Measurements from ENCODE around the gene C11orf21. TPM values are rescaled to one million over a fixed set of nuclear protein-coding genes. Genes with fewer than 3 reads are reported as not detected.

C11orf21 gene
- polyA plus RNA-seq, 1 of the 3 experiments (the other 2 are of a cell fraction) = 0.03 TPM

DNA sequence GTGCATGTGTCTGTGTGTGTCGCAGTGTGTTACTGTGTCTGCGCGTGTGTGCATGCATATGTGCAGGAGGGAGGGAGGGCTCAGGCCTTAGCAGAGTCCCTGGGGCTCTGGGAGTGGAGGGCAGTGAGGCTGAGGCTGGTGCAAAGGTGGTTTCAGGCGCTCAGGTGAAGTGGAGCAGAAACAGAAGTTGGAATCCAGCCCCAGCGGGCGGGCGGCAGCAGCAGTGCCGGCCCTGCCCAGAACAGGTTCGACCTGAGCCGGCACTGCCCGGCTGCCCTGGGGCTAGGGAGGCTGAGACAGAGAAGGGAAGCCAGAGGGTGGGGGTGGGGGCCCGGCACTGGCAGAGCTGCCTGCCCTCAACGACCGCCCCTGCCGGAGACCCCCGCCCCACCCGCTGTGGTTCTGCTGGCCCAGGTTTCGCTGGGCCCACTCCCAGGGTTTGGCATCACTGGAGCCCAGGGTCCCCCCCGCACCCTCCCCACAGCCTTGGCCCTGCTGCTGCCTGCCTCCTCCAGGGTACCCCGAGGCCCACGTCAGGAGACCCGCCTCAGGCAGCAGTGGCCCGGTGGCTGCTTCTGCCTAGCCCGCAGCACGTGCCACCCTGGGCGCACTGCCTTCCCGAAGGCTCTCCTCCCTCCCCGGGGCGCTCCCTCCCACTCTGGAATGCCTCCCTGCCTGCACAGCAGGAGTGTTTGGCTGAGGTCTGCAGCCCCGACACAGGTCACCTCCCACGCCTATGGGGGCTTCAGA, 44.6 kb downstream of the C11orf21 start:
- CTCF ChIA-PET = no interaction called here
- WGBS (ENCODE audit: low lambda C conversion rate) = 77% methylated on average over 20 of the region's 31 CpGs

GRCh38 chr11:2256293-2256913, 45.3 kb downstream of the C11orf21 start:
- no peaks in the 10 kb centered on the region for H3K79me2 ChIP-seq (ENCODE audit: insufficient read depth)
- no peak overlapping the region for H2AFZ ChIP-seq (ENCODE audit: low read depth)
- H3K4me1 ChIP-seq (ENCODE audit: control insufficient read depth in 1 of 2, insufficient read depth in 2 of 2, low read depth in 1 of 2, low read length in 1 of 2) = no peaks in the 10 kb centered on the region
- no peaks in the 10 kb centered on the region for H3K9me3 ChIP-seq
- TF ChIP-seq CHD2 (IDR thresholded peaks at IDR 0.05; ENCODE audit: low read length, partially characterized antibody) (no peak), ELF1 (IDR thresholded peaks at IDR 0.05) (no peak), GABPA (IDR thresholded peaks at IDR 0.05; ENCODE audit: low read depth) (no peak), MAX (IDR thresholded peaks at IDR 0.05; ENCODE audit: low read depth) (no peak)
- TF ChIP-seq, protein P1, sequence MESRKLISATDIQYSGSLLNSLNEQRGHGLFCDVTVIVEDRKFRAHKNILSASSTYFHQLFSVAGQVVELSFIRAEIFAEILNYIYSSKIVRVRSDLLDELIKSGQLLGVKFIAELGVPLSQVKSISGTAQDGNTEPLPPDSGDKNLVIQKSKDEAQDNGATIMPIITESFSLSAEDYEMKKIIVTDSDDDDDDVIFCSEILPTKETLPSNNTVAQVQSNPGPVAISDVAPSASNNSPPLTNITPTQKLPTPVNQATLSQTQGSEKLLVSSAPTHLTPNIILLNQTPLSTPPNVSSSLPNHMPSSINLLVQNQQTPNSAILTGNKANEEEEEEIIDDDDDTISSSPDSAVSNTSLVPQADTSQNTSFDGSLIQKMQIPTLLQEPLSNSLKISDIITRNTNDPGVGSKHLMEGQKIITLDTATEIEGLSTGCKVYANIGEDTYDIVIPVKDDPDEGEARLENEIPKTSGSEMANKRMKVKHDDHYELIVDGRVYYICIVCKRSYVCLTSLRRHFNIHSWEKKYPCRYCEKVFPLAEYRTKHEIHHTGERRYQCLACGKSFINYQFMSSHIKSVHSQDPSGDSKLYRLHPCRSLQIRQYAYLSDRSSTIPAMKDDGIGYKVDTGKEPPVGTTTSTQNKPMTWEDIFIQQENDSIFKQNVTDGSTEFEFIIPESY (IDR thresholded peaks at IDR 0.05; ENCODE audit: borderline replicate concordance, low read depth) = no peak
- H4K20me1 ChIP-seq (ENCODE audit: insufficient read depth) = no peaks in the 10 kb centered on the region
- no peaks in the 10 kb centered on the region for H3K9me2 ChIP-seq
- POLR2A ChIA-PET = no interaction called here
- H3F3A ChIP-seq (replicated peaks; ENCODE audit: insufficient read depth) = no peaks in the 10 kb centered on the region
- 56% methylated on average over 14 of the region's 14 CpGs for WGBS (ENCODE audit: low lambda C conversion rate)
- H3K9ac ChIP-seq = no peak overlapping the region
- H3K4me2 ChIP-seq = no peak overlapping the region
- CTCF ChIA-PET = no interaction called here
- no peak for DNase-seq
- H3K27ac ChIP-seq (ENCODE audit: low read depth in 2 of 2, low read length in 1 of 2) = no peak overlapping the region
- no peaks in the 10 kb centered on the region for H3K27me3 ChIP-seq (ENCODE audit: insufficient read depth)
- H3K36me3 ChIP-seq (replicated peaks in 1 of 2; ENCODE audit: control insufficient read depth in 1 of 2, insufficient read depth in 2 of 2, low read length in 1 of 2) = no peaks in the 10 kb centered on the region
- no peak overlapping the region for H3K4me3 ChIP-seq (ENCODE audit: low read depth in 2 of 2, low read length in 1 of 2)

More for the DNA sequence above, 44.6 kb downstream of the C11orf21 start:
- Histone ChIP-seq H3K4me3 (ENCODE audit: low read depth in 2 of 2, low read length in 1 of 2) (no peak overlapping the region), H3K36me3 (replicated peaks in 1 of 2; ENCODE audit: control insufficient read depth in 1 of 2, insufficient read depth in 2 of 2, low read length in 1 of 2) (no peaks in the 10 kb centered on the region), H3K4me2 (no peak overlapping the region), H3K79me2 (ENCODE audit: insufficient read depth) (no peaks in the 10 kb centered on the region), H4K20me1 (ENCODE audit: insufficient read depth) (no peaks in the 10 kb centered on the region), H3K9me3 (no peaks in the 10 kb centered on the region), H3K9ac (no peak overlapping the region), H3K9me2 (no peaks in the 10 kb centered on the region), H3F3A (replicated peaks; ENCODE audit: insufficient read depth) (no peaks in the 10 kb centered on the region), H3K27ac (ENCODE audit: low read depth in 2 of 2, low read length in 1 of 2) (no peak overlapping the region), H3K27me3 (ENCODE audit: insufficient read depth) (no peaks in the 10 kb centered on the region), H3K4me1 (ENCODE audit: control insufficient read depth in 1 of 2, insufficient read depth in 2 of 2, low read depth in 1 of 2, low read length in 1 of 2) (no peaks in the 10 kb centered on the region), H2AFZ (ENCODE audit: low read depth) (no peak overlapping the region)
- no peak for DNase-seq
- POLR2A ChIA-PET = no interaction called here
- TF ChIP-seq YY1 (IDR thresholded peaks at IDR 0.05; ENCODE audit: low read depth) = no peak
- TF ChIP-seq, protein P1 (IDR thresholded peaks at IDR 0.05; ENCODE audit: borderline replicate concordance, low read depth) = no peak
- no peak for TF ChIP-seq EZH2phosphoT487 (IDR thresholded peaks at IDR 0.05; ENCODE audit: borderline replicate concordance, low read depth)
- TF ChIP-seq MAX (IDR thresholded peaks at IDR 0.05; ENCODE audit: low read depth) = no peak
- TF ChIP-seq PBX3 (IDR thresholded peaks at IDR 0.05) = no peak
- no peak for TF ChIP-seq NRF1 (IDR thresholded peaks at IDR 0.05; ENCODE audit: low read depth, low read length)
- TF ChIP-seq SIN3A (IDR thresholded peaks at IDR 0.05; ENCODE audit: borderline replicate concordance, low read depth, low read length) = no peak
- TF ChIP-seq TEAD4 (IDR thresholded peaks at IDR 0.05; ENCODE audit: borderline replicate concordance, insufficient read depth) = no peak
- no peak for TF ChIP-seq SMC3 (IDR thresholded peaks at IDR 0.05; ENCODE audit: low read depth, low read length)
